K562 (cell line): ENCODE measurements around the gene IKZF3. TPM values are rescaled to one million over a fixed set of nuclear protein-coding genes. Genes with fewer than 3 reads are reported as not detected.

Experiments
- ARID3B ChIP-seq: fragments of 250-450 bp; sonication (Bioruptor Pico); IDR thresholded peaks from 2 replicates; pipeline ENCODE4 v1.4.0; 2020; ENCODE audit warnings: borderline replicate concordance
- BRD4 ChIP-seq: fragments of 200-600 bp; sonication (generic); IDR thresholded peaks from 2 replicates; pipeline ENCODE4 v1.6.1; 2017; ENCODE audit warnings: inconsistent platforms
- BRF1 ChIP-seq: IDR thresholded peaks from 3 replicates; pipeline ENCODE4 v1.6.1; 2011; ENCODE audit warnings: borderline replicate concordance, mild to moderate bottlenecking; ENCODE audit not compliant: insufficient read length; ENCODE audit errors: extremely low read depth
- FOXP4 ChIP-seq: sonication (generic); formaldehyde crosslinking; IDR thresholded peaks from 2 replicates; pipeline ENCODE4 v1.8.0; 2022; ENCODE audit warnings: mild to moderate bottlenecking, missing genetic modification reagents, borderline replicate concordance
- HES1 ChIP-seq: fragments of 450-650 bp; IDR thresholded peaks from 2 replicates; pipeline ENCODE4 v1.6.1; 2016; ENCODE audit warnings: low read depth, mild to moderate bottlenecking, moderate library complexity
- LCOR ChIP-seq: sonication (generic); formaldehyde crosslinking; IDR thresholded peaks from 2 replicates; pipeline ENCODE4 v1.8.0; 2022; ENCODE audit warnings: mild to moderate bottlenecking, missing genetic modification reagents
- SMAD1 ChIP-seq: fragments of 150-350 bp; IDR thresholded peaks from 2 replicates; pipeline ENCODE4 v1.6.1; 2014; ENCODE audit warnings: low read length, low read depth; ENCODE audit not compliant: partially characterized antibody
- TAL1 ChIP-seq: fragments of 450-650 bp; IDR thresholded peaks from 2 replicates; pipeline ENCODE4 v1.6.1; 2016; ENCODE audit warnings: mild to moderate bottlenecking
- TOE1 ChIP-seq, 2 experiments: fragments of 450-650 bp in 1 of 2; sonication (generic) in 1 of 2; formaldehyde crosslinking in 1 of 2; IDR thresholded peaks; 2 replicates each; pipeline versions ENCODE4 v1.7.1 to v1.8.0; 2016 to 2022; ENCODE audit warnings: borderline replicate concordance in 2 of 2, mild to moderate bottlenecking in 2 of 2, antibody characterized with exemption in 1 of 2, inconsistent platforms in 1 of 2, low read depth in 1 of 2, missing genetic modification reagents in 1 of 2, moderate library complexity in 1 of 2
- ZNF121 ChIP-seq: sonication (generic); formaldehyde crosslinking; conservative IDR thresholded peaks from 2 replicates; pipeline ENCODE4 v1.8.0; 2022; ENCODE audit warnings: missing genetic modification reagents
- ZNF518B ChIP-seq: fragments of 250-450 bp; sonication (Bioruptor Pico); IDR thresholded peaks from 2 replicates; pipeline ENCODE4 v1.5.0; 2021; ENCODE audit warnings: mild to moderate bottlenecking, moderate library complexity
- ZNF592 ChIP-seq: fragments of 450-650 bp; IDR thresholded peaks from 2 replicates; pipeline ENCODE4 v1.6.1; 2017; ENCODE audit warnings: antibody characterized with exemption, mild to moderate bottlenecking
- polyA plus RNA-seq, 8 experiments: library from polyadenylated mRNA; depleted of rRNA in 4 of 8; stranded (reverse) in 5 of 8; unstranded in 3 of 8; fragments of >200 nt; fragmentation: Nextera tagmentation in 2 of 8; fragmentation: Illumina TruSeq in 1 of 8; extraction: Ambion mirVana in 2 of 8; extraction: Trizol in 1 of 8; gene quantifications; 2 replicates each; pipeline versions ENCODE4 v1.2.1 to v1.2.3, GENCODE V29; 2011 to 2014; ENCODE audit warnings: inconsistent platforms in 1 of 8, missing spikeins in 1 of 8
- total RNA-seq, 7 experiments: library from RNA; depleted of rRNA in 6 of 7; stranded (reverse); fragments of >200 nt in 6 of 7; fragmentation: Illumina TruSeq in 2 of 7; extraction: Trizol in 2 of 7; gene quantifications; 2 replicates each; pipeline versions ENCODE4 v1.2.1 to v1.2.3, GENCODE V29; 2011 to 2021; ENCODE audit warnings: low replicate concordance in 1 of 7

The IKZF3 gene
- total and polyA plus RNA-seq, 9 of the 15 experiments (the other 6 are each of a cell fraction or from before 2014, with no cell fraction given): 0.06 to 1.6 (median 0.62) TPM

- no peak for TF ChIP-seq ZNF518B (CRISPR knock-in tag)
- TF ChIP-seq BRF1: no peak
- TF ChIP-seq LCOR (CRISPR knock-in tag): 0 out of 2 replicates have a peak, but pooled peaks have one; percentile 28
- no peak for TF ChIP-seq FOXP4
- TF ChIP-seq SMAD1: no peak
- TF ChIP-seq TOE1 (IDR thresholded peaks at IDR 0.05; ENCODE audit: borderline replicate concordance): no peak; the same call in 1 of the 2 replicates
- TF ChIP-seq TOE1 (CRISPR knock-in tag; IDR thresholded peaks at IDR 0.05; ENCODE audit: borderline replicate concordance, low read depth): no peak
- TF ChIP-seq ARID3B (CRISPR knock-in tag): peak; percentile 73; the same call in 1 of the 2 replicates
- 0 out of 2 replicates have a peak, but pooled peaks have one; percentile 3 for TF ChIP-seq TAL1
- TF ChIP-seq ZNF592: no peak; the same call in 1 of the 2 replicates
- no peak for TF ChIP-seq ZNF121 (CRISPR knock-in tag)
- TF ChIP-seq BRD4: no peak
- no peak for TF ChIP-seq HES1
Observed at GRCh38 chr17:39754161-39754957, 109.8 kb downstream of the IKZF3 start (continued).
